Keratinocyte (primary cell): ENCODE results near the gene NLGN3. TPM values are rescaled to one million over a fixed set of nuclear protein-coding genes. Genes with fewer than 3 reads are reported as not detected.

ENCODE experiments used
- DNase-seq: peaks from one replicate; pipeline ENCODE4 v3.0.0-alpha.2; 2011; ENCODE audit warnings: low read depth, missing footprints, low spot score
- FAIRE-seq: peaks from 2 replicates; lab custom pipeline; 2011; peaks lifted over from hg19 to GRCh38; lab: Jason Lieb, UNC
- H2AFZ ChIP-seq: 2 replicates; pipeline ENCODE4 v1.6.0; 2012; ENCODE audit warnings: low read length, control low read depth, inconsistent platforms; ENCODE audit not compliant: control insufficient read depth
- H3K27ac ChIP-seq: 2 replicates; pipeline ENCODE4 v1.5.1; 2011; ENCODE audit warnings: low read length; ENCODE audit not compliant: control insufficient read depth, insufficient read depth
- H3K27me3 ChIP-seq: 3 replicates; pipeline ENCODE4 v1.6.0; 2011; ENCODE audit warnings: low read length; ENCODE audit not compliant: control insufficient read depth, insufficient read depth; ENCODE audit errors: extremely low read depth
- H3K36me3 ChIP-seq, 2 experiments: 2 replicates in 1 of 2; 3 replicates in 1 of 2; pipeline ENCODE4 v1.5.1; 2011; ENCODE audit warnings: low read length in 2 of 2, mild to moderate bottlenecking in 1 of 2; ENCODE audit not compliant: control insufficient read depth in 2 of 2, insufficient read depth in 2 of 2; ENCODE audit errors: extremely low read depth in 1 of 2
- H3K4me1 ChIP-seq: 3 replicates; pipeline ENCODE4 v1.5.1; 2011; ENCODE audit warnings: low read length; ENCODE audit not compliant: control insufficient read depth, insufficient read depth; ENCODE audit errors: extremely low read depth
- H3K4me2 ChIP-seq: 3 replicates; pipeline ENCODE4 v1.6.0; 2011; ENCODE audit warnings: low read depth, low read length; ENCODE audit not compliant: control insufficient read depth, insufficient read depth; ENCODE audit errors: extremely low read depth
- H3K4me3 ChIP-seq, 3 experiments: fragments of 200-600 bp in 1 of 3; sonication (generic) in 1 of 3; 2 replicates in 2 of 3; 3 replicates in 1 of 3; pipeline ENCODE4 v1.5.1; 2011 to 2016; ENCODE audit warnings: low read length in 3 of 3, mild to moderate bottlenecking in 3 of 3, control low read depth in 2 of 3, inconsistent platforms in 1 of 3, low read depth in 1 of 3, mixed read lengths in 1 of 3, mixed run types in 1 of 3, moderate library complexity in 1 of 3; ENCODE audit not compliant: control insufficient read depth in 2 of 3, insufficient read depth in 2 of 3; ENCODE audit errors: extremely low read depth in 1 of 3
- H3K79me2 ChIP-seq: 2 replicates; pipeline ENCODE4 v1.6.0; 2012; ENCODE audit warnings: low read length; ENCODE audit not compliant: control insufficient read depth, insufficient read depth
- H3K9ac ChIP-seq: 3 replicates; pipeline ENCODE4 v1.6.0; 2011; ENCODE audit warnings: low read length; ENCODE audit not compliant: control insufficient read depth, insufficient read depth; ENCODE audit errors: extremely low read depth
- H3K9me1 ChIP-seq: 3 replicates; pipeline ENCODE4 v1.6.0; 2011; ENCODE audit warnings: low read length; ENCODE audit not compliant: control insufficient read depth, insufficient read depth; ENCODE audit errors: extremely low read depth
- H3K9me3 ChIP-seq: 2 replicates; pipeline ENCODE4 v1.5.1; 2012; ENCODE audit warnings: low read depth, low read length; ENCODE audit not compliant: control insufficient read depth
- H4K20me1 ChIP-seq: 3 replicates; pipeline ENCODE4 v1.6.0; 2011; ENCODE audit warnings: low read length; ENCODE audit not compliant: control insufficient read depth, insufficient read depth; ENCODE audit errors: extremely low read depth
- EZH2 ChIP-seq: IDR thresholded peaks from one replicate; pipeline ENCODE4 v1.6.1; 2012; ENCODE audit warnings: inconsistent platforms, mild to moderate bottlenecking, low read length, moderate library complexity
- dilution Hi-C: fragments of 300-500 bp; cut with MboI; formaldehyde crosslinking; loops from one replicate; pipeline ENCODE4 v1.7.0; 2020; ENCODE audit warnings: low sequenced_read_pairs; ENCODE audit not compliant: extremely low pct_ligation_motif_present
- polyA plus RNA-seq, 5 experiments: library from polyadenylated mRNA; depleted of rRNA in 3 of 5; stranded (reverse) in 3 of 5; stranded (forward) in 1 of 5; unstranded in 1 of 5; fragments of >200 nt; gene quantifications; 1 replicate in 1 of 5; 2 replicates in 3 of 5; 3 replicates in 1 of 5; pipeline versions ENCODE4 v1.2.1 to v1.2.3, GENCODE V29; 2011 to 2012; ENCODE audit warnings: missing spikeins in 2 of 5, low read depth in 1 of 5, low replicate concordance in 1 of 5
- TF ChIP-seq, protein P1 (sequence below), 3 experiments: IDR thresholded peaks in 1 of 3; conservative IDR thresholded peaks in 1 of 3; optimal IDR thresholded peaks in 1 of 3; 2 replicates in 2 of 3; 3 replicates in 1 of 3; pipeline versions ENCODE3 to v1.5.1; 2011; ENCODE audit warnings: low read length in 3 of 3, mild to moderate bottlenecking in 3 of 3, moderate library complexity in 2 of 3, control low read depth in 1 of 3, inconsistent platforms in 1 of 3; ENCODE audit not compliant: insufficient read depth in 2 of 3; ENCODE audit errors: extremely low read depth in 1 of 3

NLGN3 gene
- polyA plus RNA-seq, 1 donor (not counting 4 experiments of a cell fraction or from before 2014, with no cell fraction given): 0.05 TPM

GRCh38 chrX:71184092-71184491 lies 39.5 kb downstream of the NLGN3 start:
- DNase-seq (no peak), FAIRE-seq (no peak)
- no peak overlapping the region for H3K4me2 ChIP-seq
- H3K9me3 ChIP-seq: no peaks in the 10 kb centered on the region
- no peak for TF ChIP-seq EZH2
- TF ChIP-seq, protein P1, sequence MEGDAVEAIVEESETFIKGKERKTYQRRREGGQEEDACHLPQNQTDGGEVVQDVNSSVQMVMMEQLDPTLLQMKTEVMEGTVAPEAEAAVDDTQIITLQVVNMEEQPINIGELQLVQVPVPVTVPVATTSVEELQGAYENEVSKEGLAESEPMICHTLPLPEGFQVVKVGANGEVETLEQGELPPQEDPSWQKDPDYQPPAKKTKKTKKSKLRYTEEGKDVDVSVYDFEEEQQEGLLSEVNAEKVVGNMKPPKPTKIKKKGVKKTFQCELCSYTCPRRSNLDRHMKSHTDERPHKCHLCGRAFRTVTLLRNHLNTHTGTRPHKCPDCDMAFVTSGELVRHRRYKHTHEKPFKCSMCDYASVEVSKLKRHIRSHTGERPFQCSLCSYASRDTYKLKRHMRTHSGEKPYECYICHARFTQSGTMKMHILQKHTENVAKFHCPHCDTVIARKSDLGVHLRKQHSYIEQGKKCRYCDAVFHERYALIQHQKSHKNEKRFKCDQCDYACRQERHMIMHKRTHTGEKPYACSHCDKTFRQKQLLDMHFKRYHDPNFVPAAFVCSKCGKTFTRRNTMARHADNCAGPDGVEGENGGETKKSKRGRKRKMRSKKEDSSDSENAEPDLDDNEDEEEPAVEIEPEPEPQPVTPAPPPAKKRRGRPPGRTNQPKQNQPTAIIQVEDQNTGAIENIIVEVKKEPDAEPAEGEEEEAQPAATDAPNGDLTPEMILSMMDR (optimal IDR thresholded peaks at IDR 0.05 in 1 of 3, IDR thresholded peaks at IDR 0.05 in 1 of 3, conservative IDR thresholded peaks at IDR 0.05 in 1 of 3; ENCODE audit: extremely low read depth in 1 of 3, insufficient read depth in 2 of 3, low read length in 3 of 3): no peak
- no peaks in the 10 kb centered on the region for H4K20me1 ChIP-seq
- no peak overlapping the region for H3K27ac ChIP-seq
- H3K4me1 ChIP-seq: no peaks in the 10 kb centered on the region
- no peaks in the 10 kb centered on the region for H3K27me3 ChIP-seq
- H3K4me3 ChIP-seq: no peak overlapping the region
- no peak overlapping the region for H2AFZ ChIP-seq
- no peak overlapping the region for H3K9ac ChIP-seq
- no peaks in the 10 kb centered on the region for H3K36me3 ChIP-seq
- no peaks in the 10 kb centered on the region for H3K79me2 ChIP-seq
- H3K9me1 ChIP-seq: no peaks in the 10 kb centered on the region
- dilution Hi-C loops: no loop called here

DNA sequence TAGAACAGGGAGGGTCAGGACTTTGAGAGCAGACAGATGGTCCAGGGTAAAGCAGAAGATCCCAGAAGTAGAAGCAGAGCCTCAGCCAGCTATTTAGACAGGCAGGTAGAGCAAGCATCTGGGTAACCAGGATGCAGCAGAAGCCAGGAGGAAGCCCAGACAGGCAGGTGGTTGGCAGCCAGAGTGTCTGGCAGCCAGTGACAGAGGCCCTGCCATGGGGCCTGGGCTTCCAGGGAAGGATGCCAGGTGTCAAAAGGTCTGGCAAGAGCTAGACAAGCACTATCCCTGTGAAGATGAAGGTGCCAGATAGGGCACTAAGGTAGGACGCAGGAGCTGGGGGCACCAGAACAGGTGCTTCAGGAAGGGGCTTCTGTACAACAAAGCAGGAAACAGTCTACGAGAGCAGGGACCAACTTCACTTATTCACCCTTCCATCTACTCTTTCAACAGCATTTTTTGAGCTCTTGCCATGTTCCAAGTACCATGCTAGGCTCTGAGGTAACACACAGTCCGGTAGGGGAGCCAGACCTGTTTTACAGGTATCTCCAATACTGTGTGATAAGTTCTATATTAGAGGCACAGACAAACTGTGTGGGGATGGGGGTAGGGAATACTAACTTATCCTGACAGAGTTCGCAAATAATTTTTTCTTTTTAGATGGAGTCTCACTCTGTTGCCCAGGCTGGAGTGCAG lies 40.3 kb downstream of the NLGN3 start:
- FAIRE-seq: no peak
- TF ChIP-seq, protein P1 (optimal IDR thresholded peaks at IDR 0.05 in 1 of 3, IDR thresholded peaks at IDR 0.05 in 1 of 3, conservative IDR thresholded peaks at IDR 0.05 in 1 of 3; ENCODE audit: extremely low read depth in 1 of 3, insufficient read depth in 2 of 3, low read length in 3 of 3): no peak
- no peak for TF ChIP-seq EZH2

More for the DNA sequence above, 40.3 kb downstream of the NLGN3 start:
- Histone ChIP-seq H3K27me3 (no peaks in the 10 kb centered on the region), H3K36me3 (no peaks in the 10 kb centered on the region), H3K4me1 (no peaks in the 10 kb centered on the region), H4K20me1 (no peaks in the 10 kb centered on the region), H3K9me3 (no peaks in the 10 kb centered on the region), H3K4me3 (no peak overlapping the region), H3K4me2 (no peak overlapping the region), H3K79me2 (no peaks in the 10 kb centered on the region), H3K27ac (no peak overlapping the region), H2AFZ (no peak overlapping the region), H3K9me1 (no peaks in the 10 kb centered on the region), H3K9ac (no peak overlapping the region)
- dilution Hi-C loops: no loop called here
- no peak for DNase-seq
